Stomach (tissue), 4 donors: ENCODE data around the gene LHFPL3.

Experiments used
- CTCF ChIP-seq, 7 experiments: fragments of 450-650 bp in 4 of 7; fragments of 200-600 bp in 3 of 7; sonication (generic) in 3 of 7; IDR thresholded peaks; one replicate each; pipeline ENCODE4 v1.5.1; 2016 to 2019; ENCODE audit warnings: antibody characterized with exemption in 7 of 7, control low read depth in 2 of 7, mild to moderate bottlenecking in 1 of 7
- EP300 ChIP-seq: sonication (generic); formaldehyde crosslinking; IDR thresholded peaks from one replicate; pipeline ENCODE4 v1.6.1; 2017; ENCODE audit warnings: antibody characterized with exemption
- POLR2A ChIP-seq, 4 donors: fragments of 450-650 bp; IDR thresholded peaks; one replicate each; pipeline ENCODE4 v1.6.1; 2016; ENCODE audit warnings: antibody characterized with exemption in 4 of 4, control low read depth in 2 of 4, mild to moderate bottlenecking in 1 of 4, moderate library complexity in 1 of 4
- POLR2AphosphoS5 ChIP-seq, 3 donors: sonication (generic); formaldehyde crosslinking; IDR thresholded peaks; one replicate each; pipeline ENCODE4 v1.6.1; 2016; ENCODE audit warnings: antibody characterized with exemption in 3 of 3

DNA sequence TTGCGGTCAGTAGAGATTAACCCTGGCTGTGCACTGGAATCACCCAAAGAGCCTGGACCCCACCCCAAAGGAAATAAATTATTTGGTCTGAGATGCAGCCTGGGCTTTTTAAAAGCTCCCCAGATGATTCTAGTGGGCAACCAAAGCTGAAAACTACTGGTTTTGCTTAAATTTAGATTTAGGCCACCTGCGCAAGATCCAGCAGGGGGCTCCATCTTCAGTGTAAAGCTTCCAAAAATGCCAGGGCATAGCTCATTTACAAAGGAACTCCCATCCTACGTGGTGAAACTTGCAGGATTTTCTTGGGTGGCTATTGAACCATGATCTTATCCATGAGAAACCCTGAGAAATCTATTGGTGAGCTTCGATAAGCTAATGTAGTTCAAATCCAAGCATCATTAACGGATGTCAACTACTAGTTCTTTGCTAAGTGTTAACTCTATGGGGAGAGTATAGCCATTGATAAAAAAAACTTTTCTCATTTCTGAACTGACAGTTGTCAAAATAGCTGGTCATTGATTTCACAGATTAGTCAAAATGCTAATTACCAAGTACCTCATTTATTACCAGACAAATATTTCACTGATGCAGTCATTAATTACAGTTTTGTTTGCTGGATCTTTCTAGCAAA, 315.3 kb downstream of the LHFPL3 start:
- TF ChIP-seq POLR2AphosphoS5 (IDR thresholded peaks at IDR 0.05) (no peak), CTCF (IDR thresholded peaks at IDR 0.05) (peak in 1 of 7 experiments; percentile 29), POLR2A (IDR thresholded peaks at IDR 0.05) (no peak), EP300 (no peak)
